H9 (cell line): Measurements from ENCODE around the gene FAM110A. TPM values are rescaled to one million over a fixed set of nuclear protein-coding genes. Genes with fewer than 3 reads are reported as not detected.

Experiments used
- DNase-seq: peaks from one replicate; pipeline ENCODE4 v3.0.0-alpha.2; 2017
- H2AFZ ChIP-seq: one replicate; pipeline ENCODE4 v1.6.1; 2013; ENCODE audit warnings: mild to moderate bottlenecking, low read length, control low read depth, moderate library complexity
- H2AK5ac ChIP-seq: 2 replicates; pipeline ENCODE4 v1.6.1; 2013; ENCODE audit warnings: low read length, control low read depth, mixed read lengths; ENCODE audit not compliant: insufficient read length
- H2BK120ac ChIP-seq: one replicate; pipeline ENCODE4 v1.6.1; 2013; ENCODE audit warnings: low read depth, mild to moderate bottlenecking, low read length, control low read depth, inconsistent platforms; ENCODE audit not compliant: poor library complexity, severe bottlenecking
- H2BK12ac ChIP-seq: 2 replicates; pipeline ENCODE4 v1.6.1; 2013; ENCODE audit warnings: low read length, control low read depth, mixed read lengths, low read depth; ENCODE audit not compliant: insufficient read length
- H2BK15ac ChIP-seq: 2 replicates; pipeline ENCODE4 v1.6.1; 2013; ENCODE audit warnings: low read depth, low read length, control low read depth
- H2BK20ac ChIP-seq: one replicate; pipeline ENCODE4 v1.6.1; 2013; ENCODE audit warnings: low read depth, mild to moderate bottlenecking, low read length, control low read depth, inconsistent platforms; ENCODE audit not compliant: poor library complexity, severe bottlenecking
- H2BK5ac ChIP-seq: 2 replicates; pipeline ENCODE4 v1.6.1; 2013; ENCODE audit warnings: low read length, control low read depth, mixed read lengths; ENCODE audit not compliant: insufficient read length
- H3K14ac ChIP-seq: 2 replicates; pipeline ENCODE4 v1.6.1; 2013; ENCODE audit warnings: low read length, control low read depth; ENCODE audit not compliant: insufficient read depth
- H3K18ac ChIP-seq: 2 replicates; pipeline ENCODE4 v1.6.1; 2013; ENCODE audit warnings: low read depth, mild to moderate bottlenecking, mixed read lengths, low read length, control low read depth; ENCODE audit not compliant: insufficient read length
- H3K23ac ChIP-seq: 2 replicates; pipeline ENCODE4 v1.6.1; 2013; ENCODE audit warnings: low read length, control low read depth, mixed read lengths, low read depth; ENCODE audit not compliant: insufficient read length
- H3K23me2 ChIP-seq: 2 replicates; pipeline ENCODE4 v1.6.1; 2013; ENCODE audit warnings: low read depth, mild to moderate bottlenecking, mixed read lengths, low read length, control low read depth; ENCODE audit not compliant: insufficient read length, poor library complexity, severe bottlenecking
- H3K27ac ChIP-seq: 2 replicates; pipeline ENCODE4 v1.5.1; 2013; ENCODE audit warnings: low read length, control low read depth, mixed read lengths, low read depth; ENCODE audit not compliant: insufficient read length
- H3K27me3 ChIP-seq: 2 replicates; pipeline ENCODE4 v1.6.1; 2013; ENCODE audit warnings: low read length, control low read depth, inconsistent platforms; ENCODE audit not compliant: insufficient read depth
- H3K4ac ChIP-seq: 2 replicates; pipeline ENCODE4 v1.6.1; 2013; ENCODE audit warnings: low read depth, mild to moderate bottlenecking, control low read depth, inconsistent platforms, low read length, moderate library complexity
- H3K4me1 ChIP-seq: 2 replicates; pipeline ENCODE4 v1.6.1; 2013; ENCODE audit warnings: low read length, control low read depth, inconsistent platforms; ENCODE audit not compliant: insufficient read depth
- H3K4me2 ChIP-seq: 2 replicates; pipeline ENCODE4 v1.6.1; 2013; ENCODE audit warnings: low read length, control low read depth, mixed read lengths; ENCODE audit not compliant: insufficient read length, insufficient read depth
- H3K56ac ChIP-seq: 2 replicates; pipeline ENCODE4 v1.6.1; 2013; ENCODE audit warnings: low read depth, mild to moderate bottlenecking, mixed read lengths, low read length, control low read depth; ENCODE audit not compliant: insufficient read length
- H3K79me1 ChIP-seq: 2 replicates; pipeline ENCODE4 v1.6.1; 2013; ENCODE audit warnings: low read depth, mild to moderate bottlenecking, moderate library complexity, low read length, control low read depth, inconsistent platforms; ENCODE audit not compliant: insufficient read depth, poor library complexity, severe bottlenecking
- H3K79me2 ChIP-seq: 2 replicates; pipeline ENCODE4 v1.6.1; 2013; ENCODE audit warnings: low read length, control low read depth, inconsistent platforms; ENCODE audit not compliant: insufficient read depth
- H3K9ac ChIP-seq: 2 replicates; pipeline ENCODE4 v1.6.1; 2013; ENCODE audit warnings: low read length, control low read depth, mixed read lengths; ENCODE audit not compliant: insufficient read length; ENCODE audit errors: extremely low read depth
- H3K9me3 ChIP-seq: one replicate; pipeline ENCODE4 v1.6.1; 2013; ENCODE audit warnings: low read depth, low read length, inconsistent platforms; ENCODE audit not compliant: control insufficient read depth
- H3T11ph ChIP-seq: one replicate; pipeline ENCODE4 v1.6.1; 2013; ENCODE audit warnings: mild to moderate bottlenecking, low read length, control low read depth, inconsistent platforms
- H4K20me1 ChIP-seq: one replicate; pipeline ENCODE4 v1.6.1; 2013; ENCODE audit not compliant: control insufficient read depth, insufficient read length, insufficient read depth
- H4K5ac ChIP-seq: 2 replicates; pipeline ENCODE4 v1.6.1; 2013; ENCODE audit warnings: low read depth, mild to moderate bottlenecking, mixed read lengths, low read length, control low read depth; ENCODE audit not compliant: insufficient read length
- H4K8ac ChIP-seq: replicated peaks from 2 replicates; pipeline ENCODE4 v1.6.1; 2013; ENCODE audit warnings: low read length, control low read depth, mixed read lengths, low read depth; ENCODE audit not compliant: insufficient read length
- H4K91ac ChIP-seq: 2 replicates; pipeline ENCODE4 v1.6.1; 2013; ENCODE audit warnings: low read depth, mild to moderate bottlenecking, moderate library complexity, mixed read lengths, low read length, control low read depth; ENCODE audit not compliant: insufficient read length
- H3K27ac Mint-ChIP-seq, 3 experiments: 2 replicates in 2 of 3; 3 replicates in 1 of 3; pipeline ENCODE4 v1.8.0; 2020 to 2021; ENCODE audit warnings: mixed read lengths in 3 of 3, mild to moderate bottlenecking in 1 of 3, moderate library complexity in 1 of 3
- H3K27me3 Mint-ChIP-seq: 2 replicates; pipeline ENCODE4 v1.8.0; 2021; ENCODE audit warnings: low read depth, mild to moderate bottlenecking, moderate library complexity, mixed read lengths
- H3K36me3 Mint-ChIP-seq, 3 experiments: 2 replicates in 2 of 3; 3 replicates in 1 of 3; pipeline ENCODE4 v1.8.0; 2020 to 2021; ENCODE audit warnings: low read depth in 3 of 3, mixed read lengths in 3 of 3; ENCODE audit not compliant: insufficient read depth in 1 of 3
- H3K4me1 Mint-ChIP-seq, 2 experiments: 2 replicates each; pipeline ENCODE4 v1.8.0; 2020; ENCODE audit warnings: mixed read lengths in 2 of 2
- H3K4me3 Mint-ChIP-seq, 2 experiments: 2 replicates in 1 of 2; 3 replicates in 1 of 2; pipeline ENCODE4 v1.8.0; 2020 to 2021; ENCODE audit warnings: mild to moderate bottlenecking in 2 of 2, mixed read lengths in 2 of 2, moderate library complexity in 1 of 2
- H3K9me3 Mint-ChIP-seq, 2 experiments: 2 replicates in 1 of 2; 3 replicates in 1 of 2; pipeline ENCODE4 v1.8.0; 2020; ENCODE audit warnings: mild to moderate bottlenecking in 2 of 2, mixed read lengths in 2 of 2, moderate library complexity in 1 of 2
- CTCF ChIP-seq: fragments of 200-600 bp; sonication (generic); conservative IDR thresholded peaks from 3 replicates; pipeline ENCODE4 v1.8.0; 2021; ENCODE audit warnings: antibody characterized with exemption, mild to moderate bottlenecking
- WGBS: extraction: QIAGEN DNeasy Blood & Tissue Kit; methylation state at CpG from one replicate; pipeline ENCODE4 v1.1.7; 2013; ENCODE audit warnings: missing lambda C conversion rate, low lambda C conversion rate, mixed read lengths; ENCODE audit not compliant: insufficient read length; ENCODE audit errors: extremely low coverage; 5-methylcytosine and 5-hydroxymethylcytosine counted together
- total RNA-seq: library from RNA; stranded (reverse); gene quantifications from 2 replicates; pipeline ENCODE4 v1.2.1, GENCODE V29; 2021

Gene FAM110A
- total RNA-seq, 1 experiment from 2014 or later = 10.3 TPM

- H4K91ac ChIP-seq = no peak overlapping the region
- Mint-ChIP-seq H3K4me1 (peaks cover 7 to 14% of the 10 kb centered on the region in 2 experiments), H3K27ac (no peak overlapping the region; a peak in 1 of 7 replicates), H3K36me3 (no peaks in the 10 kb centered on the region), H3K4me3 (no peak overlapping the region), H3K27me3 (peaks cover 35% of the 10 kb centered on the region), H3K9me3 (no peaks in the 10 kb centered on the region)
- H2AFZ ChIP-seq = no peak overlapping the region
- H3K27me3 ChIP-seq = no peaks in the 10 kb centered on the region
- H3K9ac ChIP-seq = no peak overlapping the region
- H3K23me2 ChIP-seq = no peaks in the 10 kb centered on the region
- TF ChIP-seq CTCF = peak; percentile 70
- H4K8ac ChIP-seq = no peak overlapping the region
- H3K23ac ChIP-seq = no peak overlapping the region
- H3K79me2 ChIP-seq = no peaks in the 10 kb centered on the region
- H4K5ac ChIP-seq = no peak overlapping the region
- no peaks in the 10 kb centered on the region for H3K4me1 ChIP-seq
- H3T11ph ChIP-seq = no peak overlapping the region
- no peak overlapping the region for H3K4me2 ChIP-seq
- H2BK15ac ChIP-seq = no peak overlapping the region
- no peak overlapping the region for H2BK5ac ChIP-seq
- no peak overlapping the region for H2BK20ac ChIP-seq
- H3K27ac ChIP-seq = no peak overlapping the region
- no peaks in the 10 kb centered on the region for H4K20me1 ChIP-seq
- no CpG with 5 or more reads among the region's 20 CpGs for WGBS
- no peak overlapping the region for H3K56ac ChIP-seq
- no peaks in the 10 kb centered on the region for H3K9me3 ChIP-seq
- H2BK120ac ChIP-seq = no peak overlapping the region
- no peak overlapping the region for H2AK5ac ChIP-seq
- DNase-seq = peak; percentile 80
- no peak overlapping the region for H3K4ac ChIP-seq
- H3K14ac ChIP-seq = no peak overlapping the region
- H2BK12ac ChIP-seq = no peak overlapping the region
- H3K79me1 ChIP-seq = no peaks in the 10 kb centered on the region
- no peak overlapping the region for H3K18ac ChIP-seq
Observed at GRCh38 chr20:872855-873520, 39.5 kb downstream of the FAM110A start.
